CD4-positive, alpha-beta T cell (primary cell): ENCODE measurements around the gene FAM124A. TPM values are rescaled to one million over a fixed set of nuclear protein-coding genes. Genes with fewer than 3 reads are reported as not detected.

Experiments used
- ATAC-seq: fragments of 200-7000 bp; cut with Tn5 transposase; one replicate; pipeline ENCODE4 v1.10.0; 2022; ENCODE audit warnings: mild to moderate bottlenecking; ENCODE audit not compliant: poor library complexity
- CTCF ChIA-PET: fragments of 350-600 bp; sonication (Branson Sonifier 250); formaldehyde crosslinking; loops from one replicate; lab custom pipeline; 2021; ENCODE audit warnings: antibody characterized with exemption, inconsistent platforms; lab: Charles Lee
- POLR2A ChIA-PET: fragments of 350-600 bp; sonication (Branson Sonifier 250); formaldehyde crosslinking; loops from one replicate; lab custom pipeline; 2021; ENCODE audit warnings: antibody characterized with exemption, inconsistent platforms; lab: Charles Lee
- DNase-seq, 14 experiments: peaks; one replicate each; pipeline ENCODE4 v3.0.0-alpha.2; 2013 to 2020; ENCODE audit warnings: mixed read lengths in 2 of 14
- H3K27ac ChIP-seq, 2 donors: one replicate each; pipeline versions ENCODE4 v1.5.1 to v1.7.0; 2013; ENCODE audit warnings: low read length in 2 of 2, low read depth in 1 of 2, mild to moderate bottlenecking in 1 of 2
- H3K27me3 ChIP-seq, 2 experiments: 1 replicate in 1 of 2; 2 replicates in 1 of 2; pipeline versions ENCODE4 v1.6.1 to v1.7.0; 2013; ENCODE audit warnings: low read length in 2 of 2, control low read depth in 1 of 2, mild to moderate bottlenecking in 1 of 2, moderate library complexity in 1 of 2; ENCODE audit not compliant: insufficient read depth in 2 of 2, control insufficient read depth in 1 of 2
- H3K36me3 ChIP-seq: one replicate; pipeline ENCODE4 v1.6.1; 2013; ENCODE audit warnings: low read length, control low read depth; ENCODE audit not compliant: insufficient read depth
- H3K4me1 ChIP-seq: one replicate; pipeline ENCODE4 v1.6.1; 2013; ENCODE audit warnings: low read length, control low read depth; ENCODE audit not compliant: insufficient read depth
- H3K4me3 ChIP-seq: one replicate; pipeline ENCODE4 v1.5.1; 2013; ENCODE audit warnings: mild to moderate bottlenecking, low read length, moderate library complexity
- H3K9me3 ChIP-seq, 2 experiments: 1 replicate in 1 of 2; 2 replicates in 1 of 2; pipeline versions ENCODE4 v1.6.1 to v1.7.0; 2013; ENCODE audit warnings: low read length in 2 of 2, mild to moderate bottlenecking in 2 of 2, control low read depth in 1 of 2, moderate library complexity in 1 of 2; ENCODE audit not compliant: control insufficient read depth in 1 of 2, insufficient read depth in 1 of 2
- H3K27ac Mint-ChIP-seq: one replicate; pipeline ENCODE4 v1.8.0; 2020; ENCODE audit warnings: mixed read lengths
- H3K27me3 Mint-ChIP-seq: one replicate; pipeline ENCODE4 v1.8.0; 2021; ENCODE audit warnings: mixed read lengths
- H3K36me3 Mint-ChIP-seq: one replicate; pipeline ENCODE4 v1.8.0; 2021; ENCODE audit warnings: low read depth, mixed read lengths
- H3K4me1 Mint-ChIP-seq: one replicate; pipeline ENCODE4 v1.8.0; 2021; ENCODE audit warnings: low read depth, mixed read lengths
- H3K4me3 Mint-ChIP-seq: one replicate; pipeline ENCODE4 v1.8.0; 2020; ENCODE audit warnings: mild to moderate bottlenecking, mixed read lengths
- H3K9me3 Mint-ChIP-seq: one replicate; pipeline ENCODE4 v1.8.0; 2020; ENCODE audit warnings: mixed read lengths
- CTCF ChIP-seq: fragments of 200-600 bp; IDR thresholded peaks from one replicate; pipeline ENCODE4 v1.8.0; 2022; ENCODE audit warnings: antibody characterized with exemption, mild to moderate bottlenecking
- intact Hi-C, 2 experiments: fragments of 100-400 bp; cut with DNase I in 1 of 2; cut with micrococcal nuclease in 1 of 2; formaldehyde crosslinking; loops; one replicate each; pipeline versions ENCODE4 v1.15.1 to v1.9.0; 2023 to 2025; cut with DNase I, micrococcal nuclease
- total RNA-seq, 174 experiments: library from RNA in 2 of 174; stranded (reverse) in 2 of 174; gene quantifications; one replicate each; pipeline ENCODE4 v1.2.3 and lab custom pipeline; 2021 to 2026

FAM124A gene
- total RNA-seq, 2 experiments from 2014 or later, result not detected

- CTCF ChIA-PET, result no interaction called here
Measured at GRCh38 chr13:51227404-51227803, 5.2 kb downstream of the FAM124A start.

GRCh38 chr13:51229101-51229719, 7.0 kb downstream of the FAM124A start:
- Histone ChIP-seq H3K27ac (no peak overlapping the region), H3K4me1 (no peaks in the 10 kb centered on the region), H3K36me3 (no peaks in the 10 kb centered on the region), H3K27me3 (peaks cover 7 to 47% of the 10 kb centered on the region in 2 experiments), H3K4me3 (no peak overlapping the region), H3K9me3 (no peaks in the 10 kb centered on the region)
- Mint-ChIP-seq H3K4me3 (no peak overlapping the region), H3K9me3 (no peaks in the 10 kb centered on the region), H3K27me3 (peaks cover 72% of the 10 kb centered on the region), H3K4me1 (no peaks in the 10 kb centered on the region), H3K36me3 (no peaks in the 10 kb centered on the region), H3K27ac (no peak overlapping the region)
- no peak for TF ChIP-seq CTCF
- ChIA-PET CTCF (no interaction called here), POLR2A (no interaction called here)
- no peak for DNase-seq
- intact Hi-C loops, result no loop called here
- no peak for ATAC-seq

More at GRCh38 chr13:51227404-51227803, 5.2 kb downstream of the FAM124A start:
- no peak overlapping the region for H3K27ac ChIP-seq
- H3K27me3 ChIP-seq, result peaks cover 23 to 58% of the 10 kb centered on the region in 2 experiments
- ATAC-seq, result no peak
- POLR2A ChIA-PET, result no interaction called here
- no peaks in the 10 kb centered on the region for H3K36me3 ChIP-seq
- Mint-ChIP-seq H3K36me3 (no peaks in the 10 kb centered on the region), H3K27me3 (peaks cover 77% of the 10 kb centered on the region), H3K27ac (no peak overlapping the region), H3K9me3 (no peaks in the 10 kb centered on the region), H3K4me1 (no peaks in the 10 kb centered on the region), H3K4me3 (no peak overlapping the region)
- intact Hi-C loops, result no loop called here
- no peak overlapping the region for H3K4me3 ChIP-seq
- H3K9me3 ChIP-seq, result no peaks in the 10 kb centered on the region
- TF ChIP-seq CTCF, result no peak
- peaks cover 6% of the 10 kb centered on the region for H3K4me1 ChIP-seq
- DNase-seq, result no peak

- Histone ChIP-seq H3K4me3 (no peak overlapping the region), H3K27ac (no peak overlapping the region), H3K4me1 (no peaks in the 10 kb centered on the region), H3K9me3 (no peaks in the 10 kb centered on the region), H3K27me3 (peaks cover 4 to 44% of the 10 kb centered on the region in 2 experiments), H3K36me3 (no peaks in the 10 kb centered on the region)
- DNase-seq (no peak), ATAC-seq (no peak)
- H3K27me3 Mint-ChIP-seq, result peaks cover 73% of the 10 kb centered on the region
- intact Hi-C loops, result no loop called here
- no peak overlapping the region for H3K4me3 Mint-ChIP-seq
- H3K27ac Mint-ChIP-seq, result no peak overlapping the region
- ChIA-PET POLR2A (no interaction called here), CTCF (no interaction called here)
- no peaks in the 10 kb centered on the region for H3K9me3 Mint-ChIP-seq
- TF ChIP-seq CTCF, result no peak
- no peaks in the 10 kb centered on the region for H3K36me3 Mint-ChIP-seq
- H3K4me1 Mint-ChIP-seq, result no peaks in the 10 kb centered on the region
Measured at GRCh38 chr13:51229731-51230130, 7.5 kb downstream of the FAM124A start.
